Measurements from ENCODE around the gene ADGRG6. TPM values are rescaled to one million over a fixed set of nuclear protein-coding genes. Genes with fewer than 3 reads are reported as not detected.

The ADGRG6 gene
- total and polyA plus RNA-seq, 2 of the 8 experiments (the other 6 are each of a cell fraction or from before 2014, with no cell fraction given) = 1.1 to 6.2 TPM

DNA sequence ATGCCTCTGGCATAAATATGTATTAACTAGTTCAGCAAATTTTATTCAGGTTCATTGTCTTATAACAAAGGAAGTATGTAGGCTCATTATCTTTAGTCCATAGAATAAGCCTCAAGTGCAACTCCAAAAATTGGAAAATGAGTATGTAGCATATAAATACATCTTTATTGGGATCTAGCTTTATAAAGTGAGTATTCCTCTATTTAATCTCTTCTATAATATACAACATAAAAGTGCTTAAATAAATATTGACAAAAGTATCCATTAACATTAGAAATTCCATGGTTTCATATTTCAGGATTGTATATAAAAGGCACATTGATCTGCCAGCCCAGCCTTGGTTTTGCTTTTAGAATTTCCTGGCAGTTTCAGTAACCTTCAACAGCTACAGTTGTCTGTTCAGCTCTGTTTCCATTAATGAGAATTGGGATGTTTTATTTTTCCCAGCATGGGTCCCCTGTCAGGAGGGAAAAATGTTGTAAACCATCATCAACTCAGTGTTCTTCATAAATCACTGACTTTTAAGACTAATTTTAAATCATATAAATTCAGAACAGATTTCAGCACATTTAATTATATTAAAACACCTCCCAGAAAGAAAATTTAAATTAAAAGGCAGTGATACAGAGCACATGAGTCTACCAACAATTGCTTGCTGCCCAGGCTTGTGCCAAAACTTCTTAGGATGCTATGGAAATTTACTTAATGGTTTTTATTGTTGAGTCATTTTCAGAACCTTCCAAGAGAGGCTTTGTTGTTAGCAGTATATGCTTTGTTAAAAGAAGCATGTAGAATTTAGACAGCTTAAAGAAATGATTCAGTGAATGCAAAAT is 119.7 kb downstream of the ADGRG6 start:
- no peak for FAIRE-seq

More for the DNA sequence above, 119.7 kb downstream of the ADGRG6 start:
- Histone ChIP-seq H3K18ac (ENCODE audit: extremely low read depth, low read length) (no peak overlapping the region), H2BK15ac (ENCODE audit: low read length) (no peak overlapping the region), H2BK120ac (replicated peaks; ENCODE audit: low read depth, low read length) (no peak overlapping the region), H3K23ac (ENCODE audit: insufficient read length) (no peak overlapping the region), H3K27me3 (replicated peaks in 1 of 4; ENCODE audit: control insufficient read depth in 3 of 4, extremely low read depth in 1 of 4, insufficient read depth in 3 of 4, low read length in 3 of 4) (no peaks in the 10 kb centered on the region), H4K20me1 (replicated peaks in 1 of 2; ENCODE audit: control insufficient read depth in 1 of 2, insufficient read depth in 2 of 2, low read length in 2 of 2) (no peaks in the 10 kb centered on the region), H3K4ac (replicated peaks; ENCODE audit: insufficient read length, low read depth, low read length) (no peak overlapping the region), H3K4me1 (replicated peaks in 1 of 4; ENCODE audit: control insufficient read depth in 3 of 4, insufficient read depth in 4 of 4, low read length in 3 of 4) (peaks cover 0 to 4% (median 0%) of the 10 kb centered on the region in 4 experiments; a peak in 1 of 7 replicates), H3K36me3 (ENCODE audit: control insufficient read depth in 2 of 4, insufficient read depth in 4 of 4, low read length in 3 of 4) (no peaks in the 10 kb centered on the region), H3K79me1 (ENCODE audit: low read depth, low read length) (no peaks in the 10 kb centered on the region), H3K4me3 (ENCODE audit: extremely low read depth in 1 of 4, insufficient read depth in 2 of 4, low read depth in 3 of 4, low read length in 4 of 4) (no peak overlapping the region), H3K9ac (replicated peaks in 1 of 4; ENCODE audit: extremely low read depth in 1 of 4, low read depth in 3 of 4, low read length in 3 of 4) (no peak overlapping the region), H3K27ac (ENCODE audit: low read depth, low read length) (no peak overlapping the region), H2BK12ac (ENCODE audit: low read depth, low read length) (no peak overlapping the region), H2BK20ac (ENCODE audit: low read length) (no peak overlapping the region), H3K56ac (replicated peaks; ENCODE audit: insufficient read length, low read depth, low read length) (no peak overlapping the region), H4K5ac (ENCODE audit: insufficient read length, low read depth, low read length) (no peak overlapping the region), H4K8ac (ENCODE audit: extremely low read depth, insufficient read depth, low read length) (no peak overlapping the region), H2AFZ (ENCODE audit: low read length) (no peak overlapping the region), H3K23me2 (ENCODE audit: low read depth, low read length) (no peaks in the 10 kb centered on the region), H3K14ac (ENCODE audit: insufficient read length) (no peak overlapping the region), H3K9me3 (ENCODE audit: insufficient read depth in 2 of 2, low read depth in 1 of 2, low read length in 1 of 2) (no peaks in the 10 kb centered on the region), H4K91ac (replicated peaks; ENCODE audit: insufficient read length, low read length) (no peak overlapping the region), H3K4me2 (ENCODE audit: insufficient read depth in 1 of 2, low read depth in 2 of 2, low read length in 2 of 2) (no peak overlapping the region), H3K79me2 (ENCODE audit: control insufficient read depth in 1 of 2, insufficient read depth in 2 of 2, low read length in 2 of 2) (no peaks in the 10 kb centered on the region), H2BK5ac (ENCODE audit: low read depth, low read length) (no peak overlapping the region), H2AK5ac (ENCODE audit: low read depth, low read length) (no peak overlapping the region)
- TF ChIP-seq YY1 (IDR thresholded peaks at IDR 0.05; ENCODE audit: low read depth, low read length) (no peak), ASH2L (IDR thresholded peaks at IDR 0.05; ENCODE audit: low read length) (no peak), SIX5 (IDR thresholded peaks at IDR 0.05; ENCODE audit: low read depth, low read length) (no peak), RBBP5 (IDR thresholded peaks at IDR 0.05; ENCODE audit: borderline replicate concordance, low read depth, low read length) (no peak), CEBPB (IDR thresholded peaks at IDR 0.05; ENCODE audit: low read depth, low read length) (no peak), KDM5A (IDR thresholded peaks at IDR 0.05; ENCODE audit: low read length) (no peak)
- CTCF ChIA-PET (ENCODE audit: partially characterized antibody) = interaction anchor here (1.5 to 1.9 kb wide), 4 partner anchors 10 to 53 kb away, joined by 3 to 6 read pairs (median 4); no protein-coding TSS in a partner anchor
- no peak for DNase-seq (ENCODE audit: low read depth in 1 of 2, low spot score in 2 of 2)
- POLR2A ChIA-PET (ENCODE audit: partially characterized antibody) = no interaction called here

All from H1 (cell line).